HepG2 (cell line): ENCODE results near the gene CRTAC1. TPM values are rescaled to one million over a fixed set of nuclear protein-coding genes. Genes with fewer than 3 reads are reported as not detected.

Experiments
- ATAC-seq: fragments of 200-7000 bp; cut with Tn5 transposase; 3 replicates; pipeline ENCODE4 v1.9.1; 2020; ENCODE audit warnings: mild to moderate bottlenecking, moderate library complexity
- BruUV-seq: library from RNA; stranded (reverse); fragments of 400-500 nt; replicated peaks from 2 replicates; lab custom pipeline; 2021; lab: Mats Ljungman, UMichigan
- CTCF ChIA-PET: fragments of 300-600 bp; formaldehyde crosslinking; extraction: SDS; loops from one replicate; lab custom pipeline; 2021; ENCODE audit warnings: low total read pairs, inconsistent platforms, low intra/inter-chr PET ratio; lab: Yijun Ruan, JAX
- POLR2A ChIA-PET: fragments of 350-600 bp; sonication (Branson Sonifier 250); formaldehyde crosslinking; loops from one replicate; lab custom pipeline; 2020; ENCODE audit warnings: antibody characterized with exemption, inconsistent platforms; lab: Yijun Ruan, JAX
- DNase-seq: peaks from one replicate; pipeline ENCODE4 v3.0.0-alpha.2; 2015; ENCODE audit warnings: low spot score
- FAIRE-seq: peaks from 3 replicates; lab custom pipeline; 2011; peaks lifted over from hg19 to GRCh38; lab: Jason Lieb, UNC
- H2AFZ ChIP-seq: one replicate; pipeline ENCODE4 v1.6.1; 2011; ENCODE audit warnings: low read length, inconsistent platforms
- H3K27ac ChIP-seq: fragments of 300-600 bp; 3 replicates; pipeline ENCODE4 v1.8.0; 2011; ENCODE audit warnings: mixed run types, mild to moderate bottlenecking, mixed read lengths, low read length, inconsistent platforms; ENCODE audit not compliant: insufficient read depth; ENCODE audit errors: extremely low read length
- H3K27me3 ChIP-seq, 2 experiments: fragments of 200-600 bp in 1 of 2; 2 replicates in 1 of 2; 3 replicates in 1 of 2; pipeline versions ENCODE4 v1.6.0 to v1.8.0; 2011; ENCODE audit warnings: low read length in 2 of 2, mild to moderate bottlenecking in 2 of 2, moderate library complexity in 2 of 2, inconsistent platforms in 1 of 2; ENCODE audit not compliant: insufficient read depth in 2 of 2, control insufficient read depth in 1 of 2
- H3K36me3 ChIP-seq, 2 experiments: fragments of 200-600 bp in 1 of 2; replicated peaks in 1 of 2; 2 replicates in 1 of 2; 3 replicates in 1 of 2; pipeline versions ENCODE4 v1.5.1 to v1.8.0; 2011; ENCODE audit warnings: low read length in 2 of 2, inconsistent platforms in 1 of 2; ENCODE audit not compliant: insufficient read depth in 2 of 2, control insufficient read depth in 1 of 2
- H3K4me1 ChIP-seq: 2 replicates; pipeline ENCODE4 v1.5.1; 2012; ENCODE audit warnings: low read length, inconsistent platforms; ENCODE audit not compliant: insufficient read depth
- H3K4me2 ChIP-seq: 2 replicates; pipeline ENCODE4 v1.6.0; 2011; ENCODE audit warnings: low read depth, low read length, inconsistent platforms
- H3K4me3 ChIP-seq, 3 experiments: fragments of 200-600 bp in 1 of 3; sonication (generic), shearing (Covaris generic) in 1 of 3; replicated peaks in 1 of 3; 2 replicates each; pipeline ENCODE4 v1.5.1; 2011 to 2016; ENCODE audit warnings: low read length in 3 of 3, inconsistent platforms in 2 of 3, low read depth in 2 of 3, mild to moderate bottlenecking in 2 of 3, control low read depth in 1 of 3, mixed read lengths in 1 of 3; ENCODE audit not compliant: insufficient read depth in 1 of 3
- H3K79me2 ChIP-seq: one replicate; pipeline ENCODE4 v1.6.1; 2011; ENCODE audit warnings: low read length, inconsistent platforms; ENCODE audit not compliant: insufficient read depth
- H3K9ac ChIP-seq: 2 replicates; pipeline ENCODE4 v1.6.0; 2011; ENCODE audit warnings: mild to moderate bottlenecking, low read depth, low read length, inconsistent platforms; ENCODE audit not compliant: insufficient read depth
- H3K9me3 ChIP-seq: 2 replicates; pipeline ENCODE4 v1.5.1; 2012; ENCODE audit warnings: mild to moderate bottlenecking, low read length
- H4K20me1 ChIP-seq: 2 replicates; pipeline ENCODE4 v1.6.0; 2011; ENCODE audit warnings: inconsistent platforms, mild to moderate bottlenecking, low read length, moderate library complexity; ENCODE audit not compliant: insufficient read depth
- ATRX ChIP-seq: sonication (generic); formaldehyde crosslinking; IDR thresholded peaks from 2 replicates; pipeline ENCODE4 v1.4.0; 2020; ENCODE audit warnings: missing genetic modification reagents, borderline replicate concordance
- SNAI1 ChIP-seq: sonication (generic); formaldehyde crosslinking; IDR thresholded peaks from 2 replicates; pipeline ENCODE4 v1.5.0; 2020; ENCODE audit warnings: mild to moderate bottlenecking, missing genetic modification reagents, borderline replicate concordance
- SOX13 ChIP-seq, 3 experiments: fragments of 450-650 bp in 1 of 3; sonication (generic) in 1 of 3; formaldehyde crosslinking in 1 of 3; IDR thresholded peaks in 2 of 3; conservative IDR thresholded peaks in 1 of 3; 2 replicates each; pipeline versions ENCODE4 v1.5.0 to v1.6.1; 2016 to 2020; ENCODE audit warnings: antibody characterized with exemption in 1 of 3, mild to moderate bottlenecking in 1 of 3, missing compliant biosample characterization in 1 of 3, missing genetic modification reagents in 1 of 3, moderate library complexity in 1 of 3
- SP4 ChIP-seq: sonication (generic); formaldehyde crosslinking; IDR thresholded peaks from 2 replicates; pipeline ENCODE4 v1.8.1; 2023; ENCODE audit warnings: mild to moderate bottlenecking, missing genetic modification reagents
- ZFP36L2 ChIP-seq: sonication (generic); formaldehyde crosslinking; IDR thresholded peaks from 2 replicates; pipeline ENCODE4 v1.4.0; 2020; ENCODE audit warnings: missing genetic modification reagents
- ZNF468 ChIP-seq: sonication (generic); formaldehyde crosslinking; IDR thresholded peaks from 2 replicates; pipeline ENCODE4 v1.8.0; 2022; ENCODE audit warnings: mild to moderate bottlenecking, moderate library complexity, missing genetic modification reagents
- ZNF549 ChIP-seq: sonication (generic); formaldehyde crosslinking; IDR thresholded peaks from 2 replicates; pipeline ENCODE4 v1.5.0; 2020; ENCODE audit warnings: missing genetic modification reagents
- ZNF777 ChIP-seq: sonication (generic); formaldehyde crosslinking; IDR thresholded peaks from 2 replicates; pipeline ENCODE4 v1.4.0; 2020; ENCODE audit warnings: missing genetic modification reagents
- ZNF782 ChIP-seq: sonication (generic); formaldehyde crosslinking; IDR thresholded peaks from 2 replicates; pipeline ENCODE4 v1.4.0; 2020; ENCODE audit warnings: missing genetic modification reagents, mild to moderate bottlenecking, borderline replicate concordance
- ZNF792 ChIP-seq: IDR thresholded peaks from 2 replicates; pipeline ENCODE4 v1.6.1; 2016
- ZNF841 ChIP-seq: sonication (generic); formaldehyde crosslinking; IDR thresholded peaks from 2 replicates; pipeline ENCODE4 v1.8.1; 2023; ENCODE audit warnings: missing genetic modification reagents, borderline replicate concordance
- ZNF850 ChIP-seq: sonication (generic); formaldehyde crosslinking; conservative IDR thresholded peaks from 2 replicates; pipeline ENCODE4 v1.9.0; 2021; ENCODE audit warnings: mild to moderate bottlenecking, missing genetic modification reagents
- WGBS: methylation state at CpG from one replicate; pipeline ENCODE4 v1.1.6; 2017; ENCODE audit warnings: low lambda C conversion rate; 5-methylcytosine and 5-hydroxymethylcytosine counted together
- in situ Hi-C: cut with HindIII; loops from 2 replicates; pipeline ENCODE4 v1.10.0; 2017; ENCODE audit warnings: low pct_unique_long_range_greater_than_20kb; ENCODE audit not compliant: extremely low pct_ligation_motif_present
- intact Hi-C: fragments of 100-400 bp; cut with micrococcal nuclease; formaldehyde crosslinking; loops from one replicate; pipeline ENCODE4 v1.10.0; 2022; ENCODE audit not compliant: unreplicated experiment
- polyA plus RNA-seq, 8 experiments: library from polyadenylated mRNA; depleted of rRNA in 3 of 8; stranded (reverse) in 7 of 8; unstranded in 1 of 8; fragments of >200 nt; fragmentation: Illumina TruSeq in 4 of 8; extraction: Trizol in 4 of 8; gene quantifications; 2 replicates each; pipeline versions ENCODE4 v1.2.1 to v1.2.3, GENCODE V29; 2011 to 2016; ENCODE audit warnings: low read depth in 4 of 8, missing spikeins in 1 of 8, mixed read lengths in 1 of 8; ENCODE audit not compliant: insufficient read depth in 1 of 8
- total RNA-seq, 5 experiments: library from RNA; depleted of rRNA; stranded (reverse); fragments of >200 nt; fragmentation: Illumina TruSeq; extraction: Trizol; gene quantifications; 2 replicates each; pipeline ENCODE4 v1.2.3, GENCODE V29; 2016; ENCODE audit warnings: low read depth in 1 of 5
- TF ChIP-seq, protein P1 (sequence below): sonication (generic); formaldehyde crosslinking; IDR thresholded peaks from 2 replicates; pipeline ENCODE4 v1.8.1; 2022; ENCODE audit warnings: mild to moderate bottlenecking, missing genetic modification reagents

The CRTAC1 gene
- total and polyA plus RNA-seq, 2 of the 13 experiments (the other 11 are each of a cell fraction or from before 2014, with no cell fraction given), result not detected

DNA sequence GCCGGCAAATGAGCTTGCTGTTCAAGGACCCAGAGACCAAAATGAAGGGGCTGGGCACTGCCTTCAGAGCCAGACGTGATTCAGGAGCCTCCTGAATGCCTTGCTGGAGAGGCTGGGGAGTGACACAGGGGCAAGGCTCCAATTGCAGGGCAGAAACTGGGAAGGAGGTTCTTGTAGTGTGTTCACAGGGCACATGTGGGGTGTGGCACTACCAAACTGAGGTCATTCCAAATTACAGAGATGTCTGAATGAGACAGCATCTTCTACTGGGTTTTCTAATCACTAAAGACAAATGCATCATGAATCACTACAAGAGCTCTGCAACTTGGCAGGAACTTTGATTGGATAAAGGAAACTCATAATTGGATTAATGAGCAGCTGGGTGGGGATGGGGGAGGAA is 17.8 kb downstream of the CRTAC1 start:
- H3K9me3 ChIP-seq, result no peaks in the 10 kb centered on the region
- H4K20me1 ChIP-seq, result no peaks in the 10 kb centered on the region
- POLR2A ChIA-PET, result no interaction called here
- peaks cover 0 to 41% of the 10 kb centered on the region in 2 experiments; a peak in 3 of 5 replicates for H3K27me3 ChIP-seq
- no peak overlapping the region for H3K4me3 ChIP-seq
- H3K36me3 ChIP-seq, result no peaks in the 10 kb centered on the region
- no peak overlapping the region for H3K9ac ChIP-seq
- H2AFZ ChIP-seq, result no peak overlapping the region
- no peaks in the 10 kb centered on the region for H3K4me1 ChIP-seq
- ATAC-seq (no peak), FAIRE-seq (no peak), DNase-seq (no peak)
- no peaks in the 10 kb centered on the region for H3K79me2 ChIP-seq
- CTCF ChIA-PET, result no interaction called here
- TF ChIP-seq ZNF777 (no peak), ZNF549 (CRISPR knock-in tag) (no peak), SP4 (CRISPR knock-in tag) (no peak), ZNF850 (CRISPR knock-in tag) (no peak), ATRX (CRISPR knock-in tag) (no peak), ZNF841 (CRISPR knock-in tag) (no peak), ZNF792 (CRISPR knock-in tag) (no peak), SOX13 (IDR thresholded peaks at IDR 0.05) (no peak), SOX13 (CRISPR knock-in tag; conservative IDR thresholded peaks at IDR 0.05 in 1 of 2, IDR thresholded peaks at IDR 0.05 in 1 of 2) (no peak), ZFP36L2 (CRISPR knock-in tag) (no peak), SNAI1 (no peak), ZNF782 (CRISPR knock-in tag) (no peak), ZNF468 (no peak)
- TF ChIP-seq, protein P1, sequence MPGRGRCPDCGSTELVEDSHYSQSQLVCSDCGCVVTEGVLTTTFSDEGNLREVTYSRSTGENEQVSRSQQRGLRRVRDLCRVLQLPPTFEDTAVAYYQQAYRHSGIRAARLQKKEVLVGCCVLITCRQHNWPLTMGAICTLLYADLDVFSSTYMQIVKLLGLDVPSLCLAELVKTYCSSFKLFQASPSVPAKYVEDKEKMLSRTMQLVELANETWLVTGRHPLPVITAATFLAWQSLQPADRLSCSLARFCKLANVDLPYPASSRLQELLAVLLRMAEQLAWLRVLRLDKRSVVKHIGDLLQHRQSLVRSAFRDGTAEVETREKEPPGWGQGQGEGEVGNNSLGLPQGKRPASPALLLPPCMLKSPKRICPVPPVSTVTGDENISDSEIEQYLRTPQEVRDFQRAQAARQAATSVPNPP, result no peak
- intact Hi-C loops (no loop called here), in situ Hi-C loops (no loop called here)
- H3K27ac ChIP-seq, result no peak overlapping the region
- WGBS, result 8% methylated on average over 2 of the region's 2 CpGs
- no peak overlapping the region for H3K4me2 ChIP-seq
- BruUV-seq, result no TSS peak
